ENCODE data around the gene MTUS2. TPM values are rescaled to one million over a fixed set of nuclear protein-coding genes. Genes with fewer than 3 reads are reported as not detected.

Gene MTUS2
- total and polyA plus RNA-seq, 10 of the 15 experiments (the other 5 are each of a cell fraction or from before 2014, with no cell fraction given), result under 0.01 to 0.05 (median 0.02) TPM; not detected in 6

- POLR2A ChIA-PET, result no interaction called here
- CTCF ChIA-PET, result no interaction called here
- H3K36me3 ChIP-seq (ENCODE audit: control insufficient read depth in 2 of 2, insufficient read depth in 2 of 2, low read length in 1 of 2), result no peaks in the 10 kb centered on the region
- no peaks in the 10 kb centered on the region for H4K20me1 ChIP-seq (ENCODE audit: control insufficient read depth, insufficient read depth)
- no TSS peak for BruUV-seq (replicated peaks)
- FAIRE-seq, result no peak
- ATAC-seq, result no peak
- no peak overlapping the region for H3K27ac ChIP-seq (ENCODE audit: control insufficient read depth, insufficient read depth)
- RAD21 ChIA-PET (ENCODE audit: unreplicated experiment), result no interaction called here
- no peak overlapping the region for H2AFZ ChIP-seq (ENCODE audit: control insufficient read depth, low read depth, low read length)
- no peak overlapping the region for H3K4me3 ChIP-seq
- no peaks in the 10 kb centered on the region for H3K27me3 ChIP-seq (replicated peaks in 1 of 2; ENCODE audit: control insufficient read depth in 2 of 2, insufficient read depth in 2 of 2, low read length in 1 of 2)
- no peak overlapping the region for H3K4me2 ChIP-seq (ENCODE audit: control insufficient read depth, insufficient read depth)
- TF ChIP-seq JUND (IDR thresholded peaks at IDR 0.05; ENCODE audit: low read depth, low read length) (no peak), MLLT1 (IDR thresholded peaks at IDR 0.05) (no peak), ASH2L (IDR thresholded peaks at IDR 0.05; ENCODE audit: borderline replicate concordance, low read depth) (no peak), STAT3 (IDR thresholded peaks at IDR 0.05; ENCODE audit: low read depth, low read length) (no peak), CHD2 (IDR thresholded peaks at IDR 0.05; ENCODE audit: borderline replicate concordance, low read depth, low read length) (no peak), ZNF687 (IDR thresholded peaks at IDR 0.05) (no peak), IKZF2 (IDR thresholded peaks at IDR 0.05) (no peak), PKNOX1 (IDR thresholded peaks at IDR 0.05) (no peak), FOXM1 (IDR thresholded peaks at IDR 0.05; ENCODE audit: low read depth, low read length) (no peak), USF1 (IDR thresholded peaks at IDR 0.05; ENCODE audit: borderline replicate concordance, extremely low read length, insufficient read depth, low read depth, low read length) (no peak), ESRRA (IDR thresholded peaks at IDR 0.05; ENCODE audit: low read length) (no peak), SREBF1 (IDR thresholded peaks at IDR 0.05; ENCODE audit: low read length) (no peak), CHD4 (IDR thresholded peaks at IDR 0.05) (no peak), ZNF207 (IDR thresholded peaks at IDR 0.05; ENCODE audit: borderline replicate concordance) (no peak), POLR2AphosphoS2 (IDR thresholded peaks at IDR 0.05; ENCODE audit: low read depth, low read length) (no peak), POLR2AphosphoS5 (IDR thresholded peaks at IDR 0.05; ENCODE audit: low read length) (no peak)
- no peak overlapping the region for H3K9ac ChIP-seq (ENCODE audit: control insufficient read depth, insufficient read depth, low read length)
- SMC1A ChIA-PET (ENCODE audit: uncharacterized antibody, unreplicated experiment), result no interaction called here
- intact Hi-C loops (cut with micrococcal nuclease; ENCODE audit: unreplicated experiment), result no loop called here
- H3K4me1 ChIP-seq (ENCODE audit: control insufficient read depth, insufficient read depth, low read length), result no peaks in the 10 kb centered on the region
- no peaks in the 10 kb centered on the region for H3K79me2 ChIP-seq (ENCODE audit: control insufficient read depth, insufficient read depth, low read length)
- H3K9me3 ChIP-seq (replicated peaks; ENCODE audit: control insufficient read depth, insufficient read depth, low read length), result no peaks in the 10 kb centered on the region; the same call in 2 of the 3 replicates
- in situ Hi-C loops (cut with MboI), result no loop called here
- 0% methylated on average over 1 of the region's 1 CpG for WGBS (ENCODE audit: insufficient coverage, insufficient replicate concordance, low lambda C conversion rate, missing lambda C conversion rate)
- DNase-seq (ENCODE audit: low read depth, low spot score), result no peak
These were observed 298.3 kb downstream of the MTUS2 start for GRCh38 chr13:29118471-29118870.
